Smooth muscle cell (in vitro differentiated cells): ENCODE results near the gene BCAN. TPM values are rescaled to one million over a fixed set of nuclear protein-coding genes. Genes with fewer than 3 reads are reported as not detected.

Source experiments
- DNase-seq: peaks from one replicate; lab custom pipeline; 2025; ENCODE audit not compliant: unreplicated experiment; lab: John Stamatoyannopoulos, UW
- H2AFZ ChIP-seq: fragments of 200-600 bp; sonication (generic); 2 replicates; pipeline ENCODE4 v1.6.0; 2016; ENCODE audit warnings: antibody characterized with exemption, low read depth, mild to moderate bottlenecking
- H3F3A ChIP-seq: fragments of 200-600 bp; sonication (generic); 2 replicates; pipeline ENCODE4 v1.6.0; 2017; ENCODE audit warnings: antibody characterized with exemption, low read depth
- H3K27ac ChIP-seq: fragments of 200-600 bp; sonication (generic); 2 replicates; pipeline ENCODE4 v1.5.1; 2016; ENCODE audit warnings: low read depth, mild to moderate bottlenecking
- H3K27me3 ChIP-seq: fragments of 200-600 bp; sonication (generic); 2 replicates; pipeline ENCODE4 v1.6.1; 2016; ENCODE audit warnings: low read depth, mild to moderate bottlenecking
- H3K36me3 ChIP-seq: fragments of 200-600 bp; sonication (generic); 2 replicates; pipeline ENCODE4 v1.5.1; 2016; ENCODE audit warnings: low read depth
- H3K4me1 ChIP-seq: fragments of 200-600 bp; sonication (generic); 2 replicates; pipeline ENCODE4 v1.5.1; 2016; ENCODE audit warnings: low read depth
- H3K4me2 ChIP-seq: fragments of 200-600 bp; sonication (generic); 2 replicates; pipeline ENCODE4 v1.6.0; 2016; ENCODE audit warnings: mild to moderate bottlenecking
- H3K4me3 ChIP-seq: fragments of 200-600 bp; sonication (generic); 2 replicates; pipeline ENCODE4 v1.5.1; 2016; ENCODE audit warnings: mild to moderate bottlenecking
- H3K79me2 ChIP-seq: fragments of 200-600 bp; sonication (generic); 2 replicates; pipeline ENCODE4 v1.6.0; 2016; ENCODE audit warnings: low read depth, mild to moderate bottlenecking
- H3K9ac ChIP-seq: fragments of 200-600 bp; sonication (generic); 2 replicates; pipeline ENCODE4 v1.6.0; 2016; ENCODE audit warnings: low read depth
- H3K9me3 ChIP-seq: fragments of 200-600 bp; sonication (generic); replicated peaks from 2 replicates; pipeline ENCODE4 v1.5.1; 2016; ENCODE audit warnings: low read depth
- H4K20me1 ChIP-seq: fragments of 200-600 bp; sonication (generic); 2 replicates; pipeline ENCODE4 v1.6.0; 2016; ENCODE audit warnings: low read depth
- WGBS: methylation state at CpG from one replicate; pipeline ENCODE4 v1.1.7; 2016; ENCODE audit warnings: low lambda C conversion rate; 5-methylcytosine and 5-hydroxymethylcytosine counted together
- polyA plus RNA-seq: library from polyadenylated mRNA; unstranded; fragments of >200 nt; fragmentation: Nextera tagmentation; extraction: Ambion mirVana; gene quantifications from 2 replicates; pipeline ENCODE4 v1.2.1, GENCODE V29; 2016
- total RNA-seq: library from RNA; depleted of rRNA; stranded (reverse); fragments of >200 nt; gene quantifications from 2 replicates; pipeline ENCODE4 v1.2.3, GENCODE V29; 2014
- TF ChIP-seq, protein P1 (sequence below): fragments of 200-600 bp; sonication (generic); IDR thresholded peaks from 2 replicates; pipeline ENCODE4 v1.5.1; 2017; ENCODE audit warnings: borderline replicate concordance, mild to moderate bottlenecking, antibody characterized with exemption; ENCODE audit not compliant: insufficient read depth, poor library complexity, severe bottlenecking

The BCAN gene
- total and polyA plus RNA-seq, 2 experiments from 2014 or later: 0.79 TPM; not detected in 1

DNA sequence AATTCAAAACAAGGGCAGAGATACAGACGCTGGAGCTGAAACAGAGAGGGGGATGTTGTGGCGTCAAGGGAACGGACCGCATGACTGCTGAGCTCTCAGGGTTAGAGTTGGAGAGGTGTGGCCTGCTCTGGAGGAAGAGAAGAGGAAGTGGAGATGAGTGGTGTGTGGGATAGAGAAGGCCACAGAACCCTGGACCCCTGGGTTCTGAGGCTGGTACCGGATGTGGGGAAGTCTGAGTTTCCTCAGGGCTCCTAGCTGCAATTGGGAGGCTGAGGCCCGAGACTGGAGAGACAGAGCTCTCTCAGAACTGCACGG, 1.8 kb downstream of the BCAN start:
- H3K4me2 ChIP-seq: no peak overlapping the region
- no peaks in the 10 kb centered on the region for H3K36me3 ChIP-seq
- H3K79me2 ChIP-seq: no peaks in the 10 kb centered on the region
- H4K20me1 ChIP-seq: peaks cover 12% of the 10 kb centered on the region
- H3F3A ChIP-seq: no peaks in the 10 kb centered on the region
- WGBS: 83% methylated on average over 7 of the region's 7 CpGs
- peaks cover 14% of the 10 kb centered on the region for H3K4me1 ChIP-seq
- peaks cover 96% of the 10 kb centered on the region for H3K27me3 ChIP-seq
- TF ChIP-seq, protein P1, sequence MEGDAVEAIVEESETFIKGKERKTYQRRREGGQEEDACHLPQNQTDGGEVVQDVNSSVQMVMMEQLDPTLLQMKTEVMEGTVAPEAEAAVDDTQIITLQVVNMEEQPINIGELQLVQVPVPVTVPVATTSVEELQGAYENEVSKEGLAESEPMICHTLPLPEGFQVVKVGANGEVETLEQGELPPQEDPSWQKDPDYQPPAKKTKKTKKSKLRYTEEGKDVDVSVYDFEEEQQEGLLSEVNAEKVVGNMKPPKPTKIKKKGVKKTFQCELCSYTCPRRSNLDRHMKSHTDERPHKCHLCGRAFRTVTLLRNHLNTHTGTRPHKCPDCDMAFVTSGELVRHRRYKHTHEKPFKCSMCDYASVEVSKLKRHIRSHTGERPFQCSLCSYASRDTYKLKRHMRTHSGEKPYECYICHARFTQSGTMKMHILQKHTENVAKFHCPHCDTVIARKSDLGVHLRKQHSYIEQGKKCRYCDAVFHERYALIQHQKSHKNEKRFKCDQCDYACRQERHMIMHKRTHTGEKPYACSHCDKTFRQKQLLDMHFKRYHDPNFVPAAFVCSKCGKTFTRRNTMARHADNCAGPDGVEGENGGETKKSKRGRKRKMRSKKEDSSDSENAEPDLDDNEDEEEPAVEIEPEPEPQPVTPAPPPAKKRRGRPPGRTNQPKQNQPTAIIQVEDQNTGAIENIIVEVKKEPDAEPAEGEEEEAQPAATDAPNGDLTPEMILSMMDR: no peak
- no peak for DNase-seq
- H3K9me3 ChIP-seq: no peaks in the 10 kb centered on the region
- no peak overlapping the region for H3K4me3 ChIP-seq
- H3K27ac ChIP-seq: no peak overlapping the region
- no peak overlapping the region for H3K9ac ChIP-seq
- H2AFZ ChIP-seq: no peak overlapping the region

DNA sequence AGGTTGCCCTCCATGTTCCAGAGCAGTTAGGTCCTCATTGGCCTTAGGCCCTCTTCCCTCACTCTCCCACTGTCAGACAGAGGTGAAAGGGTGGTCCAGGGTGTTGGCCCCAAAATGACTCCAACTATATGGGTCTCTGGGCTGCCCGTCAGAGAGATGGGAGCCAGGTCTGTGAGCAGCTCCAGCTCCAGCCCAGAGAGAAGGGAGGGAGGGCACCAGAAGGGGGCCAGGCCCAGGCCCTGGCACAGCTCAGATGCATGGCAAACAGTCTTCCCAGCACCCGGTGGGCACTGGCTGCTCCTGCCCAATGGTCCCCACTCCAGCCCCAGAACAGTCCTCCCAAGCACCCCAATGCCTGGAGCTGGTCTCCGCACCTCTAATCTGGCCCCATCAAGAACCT, 2.2 kb downstream of the BCAN start:
- Histone ChIP-seq H3K4me1 (peaks cover 14% of the 10 kb centered on the region), H3F3A (no peaks in the 10 kb centered on the region), H3K27ac (no peak overlapping the region), H3K9me3 (no peaks in the 10 kb centered on the region), H3K27me3 (peaks cover 96% of the 10 kb centered on the region), H3K79me2 (no peaks in the 10 kb centered on the region), H4K20me1 (peaks cover 12% of the 10 kb centered on the region), H3K4me3 (no peak overlapping the region), H3K4me2 (no peak overlapping the region), H2AFZ (no peak overlapping the region), H3K36me3 (no peaks in the 10 kb centered on the region), H3K9ac (no peak overlapping the region)
- DNase-seq: no peak
- TF ChIP-seq, protein P1: no peak
- WGBS: 90% methylated on average over 3 of the region's 3 CpGs

DNA sequence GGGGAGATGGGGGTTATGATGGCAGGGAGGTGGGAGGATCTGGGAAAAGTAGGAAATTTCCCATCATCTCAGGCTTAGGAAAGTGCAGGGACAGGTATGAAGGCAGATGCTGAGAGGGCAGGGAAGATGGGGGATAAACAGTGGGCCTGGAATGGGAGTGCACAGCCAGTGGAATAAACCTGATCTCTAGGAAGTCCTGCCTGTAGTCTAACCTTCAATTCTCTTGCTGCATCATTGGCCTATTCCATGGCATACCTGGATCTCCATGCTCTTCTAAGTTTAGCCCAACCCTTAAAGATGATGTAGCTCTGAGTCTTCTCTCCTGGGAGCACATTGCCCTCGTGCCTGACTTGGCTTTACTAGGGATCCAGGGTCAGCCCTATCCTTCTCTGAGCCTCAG, 2.7 kb downstream of the BCAN start:
- no peaks in the 10 kb centered on the region for H3F3A ChIP-seq
- H2AFZ ChIP-seq: no peak overlapping the region
- DNase-seq: no peak
- H3K36me3 ChIP-seq: no peaks in the 10 kb centered on the region
- no peak overlapping the region for H3K27ac ChIP-seq
- H3K27me3 ChIP-seq: peaks cover 95% of the 10 kb centered on the region
- H3K79me2 ChIP-seq: no peaks in the 10 kb centered on the region
- peaks cover 12% of the 10 kb centered on the region for H4K20me1 ChIP-seq
- H3K4me3 ChIP-seq: no peak overlapping the region
- 76% methylated on average over 1 of the region's 1 CpG for WGBS
- peaks cover 14% of the 10 kb centered on the region for H3K4me1 ChIP-seq
- H3K9me3 ChIP-seq: no peaks in the 10 kb centered on the region
- TF ChIP-seq, protein P1: no peak
- no peak overlapping the region for H3K4me2 ChIP-seq
- H3K9ac ChIP-seq: no peak overlapping the region

DNA sequence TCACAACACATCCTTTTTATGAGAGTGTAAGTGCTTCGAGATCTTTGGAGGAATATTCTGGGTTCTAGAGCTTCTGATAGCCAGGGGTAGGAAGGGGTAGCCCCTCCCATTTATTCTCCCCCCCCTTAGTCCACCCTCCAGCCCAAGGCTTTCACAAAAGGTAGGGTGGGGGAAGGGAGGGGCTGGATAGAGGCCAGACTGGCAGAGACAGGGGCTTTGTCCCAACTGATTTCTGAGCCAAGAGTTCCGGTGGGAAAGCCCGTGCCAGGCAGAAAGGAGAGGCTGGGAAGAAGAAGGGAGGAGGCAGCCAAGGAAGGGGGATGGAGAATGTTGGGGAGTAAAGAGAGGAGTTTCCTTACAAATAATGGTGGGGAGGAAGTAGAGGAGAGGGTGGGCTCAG, 3.1 kb downstream of the BCAN start:
- Histone ChIP-seq H4K20me1 (peaks cover 12% of the 10 kb centered on the region), H3K36me3 (no peaks in the 10 kb centered on the region), H3F3A (no peaks in the 10 kb centered on the region), H3K9me3 (no peaks in the 10 kb centered on the region), H3K4me3 (no peak overlapping the region), H3K79me2 (no peaks in the 10 kb centered on the region), H2AFZ (no peak overlapping the region), H3K27me3 (peaks cover 95% of the 10 kb centered on the region), H3K27ac (no peak overlapping the region), H3K9ac (no peak overlapping the region), H3K4me1 (peaks cover 14% of the 10 kb centered on the region), H3K4me2 (no peak overlapping the region)
- DNase-seq: no peak
- TF ChIP-seq, protein P1: no peak
- 84% methylated on average over 3 of the region's 3 CpGs for WGBS
